Measurements from ENCODE around the gene EXOC6B. TPM values are rescaled to one million over a fixed set of nuclear protein-coding genes. Genes with fewer than 3 reads are reported as not detected.
A peak's percentile ranks its signal among the peaks of the same experiment; 100 is the strongest.

The EXOC6B gene
- total RNA-seq, 1 donor from 2014 or later, result 46.1 TPM

- no peak for TF ChIP-seq CTCF (conservative IDR thresholded peaks at IDR 0.05)
- no peak overlapping the region for H3K27ac Mint-ChIP-seq
Measured at GRCh38 chr2:72781480-72781879, 44.4 kb downstream of the EXOC6B start.

GRCh38 chr2:72780477-72780876 lies 45.4 kb downstream of the EXOC6B start:
- Mint-ChIP-seq H3K27ac (no peak overlapping the region), H3K36me3 (peaks cover 25% of the 10 kb centered on the region), H3K4me1 (ENCODE audit: unreplicated experiment) (peaks cover 16% of the 10 kb centered on the region), H3K4me3 (no peak overlapping the region), H3K9me3 (peaks cover 4% of the 10 kb centered on the region), H3K27me3 (no peaks in the 10 kb centered on the region)
- TF ChIP-seq CTCF (conservative IDR thresholded peaks at IDR 0.05), result no peak
- no peak for DNase-seq (ENCODE audit: extremely low spot score, unreplicated experiment)

More at GRCh38 chr2:72781480-72781879, 44.4 kb downstream of the EXOC6B start:
- H3K9me3 Mint-ChIP-seq, result peaks cover 7% of the 10 kb centered on the region
- no peak overlapping the region for H3K4me3 Mint-ChIP-seq
- DNase-seq (ENCODE audit: extremely low spot score, unreplicated experiment), result no peak
- H3K4me1 Mint-ChIP-seq (ENCODE audit: unreplicated experiment), result peaks cover 16% of the 10 kb centered on the region
- H3K36me3 Mint-ChIP-seq, result peaks cover 25% of the 10 kb centered on the region
- no peaks in the 10 kb centered on the region for H3K27me3 Mint-ChIP-seq

GRCh38 chr2:72779495-72779894 lies 46.3 kb downstream of the EXOC6B start:
- no peaks in the 10 kb centered on the region for H3K27me3 Mint-ChIP-seq
- H3K9me3 Mint-ChIP-seq, result peaks cover 4% of the 10 kb centered on the region
- no peak for TF ChIP-seq CTCF (conservative IDR thresholded peaks at IDR 0.05)
- H3K27ac Mint-ChIP-seq, result no peak overlapping the region
- no peak for DNase-seq (ENCODE audit: extremely low spot score, unreplicated experiment)
- H3K36me3 Mint-ChIP-seq, result peaks cover 25% of the 10 kb centered on the region
- H3K4me3 Mint-ChIP-seq, result no peak overlapping the region
- H3K4me1 Mint-ChIP-seq (ENCODE audit: unreplicated experiment), result peaks cover 19% of the 10 kb centered on the region

GRCh38 chr2:72778410-72778809 lies 47.4 kb downstream of the EXOC6B start:
- Mint-ChIP-seq H3K27ac (no peak overlapping the region), H3K4me1 (ENCODE audit: unreplicated experiment) (peaks cover 20% of the 10 kb centered on the region), H3K36me3 (peaks cover 15% of the 10 kb centered on the region), H3K27me3 (no peaks in the 10 kb centered on the region), H3K4me3 (no peak overlapping the region), H3K9me3 (no peaks in the 10 kb centered on the region)
- DNase-seq (ENCODE audit: extremely low spot score, unreplicated experiment), result no peak
- no peak for TF ChIP-seq CTCF (conservative IDR thresholded peaks at IDR 0.05)

- H3K36me3 Mint-ChIP-seq, result peaks cover 9% of the 10 kb centered on the region
- DNase-seq (ENCODE audit: extremely low spot score, unreplicated experiment), result no peak
- no peak overlapping the region for H3K4me3 Mint-ChIP-seq
- H3K4me1 Mint-ChIP-seq (ENCODE audit: unreplicated experiment), result peaks cover 3% of the 10 kb centered on the region
- no peak overlapping the region for H3K27ac Mint-ChIP-seq
- peak; percentile 94 for TF ChIP-seq CTCF (conservative IDR thresholded peaks at IDR 0.05)
- no peaks in the 10 kb centered on the region for H3K27me3 Mint-ChIP-seq
- no peaks in the 10 kb centered on the region for H3K9me3 Mint-ChIP-seq
Measured at GRCh38 chr2:72770879-72771461, 54.9 kb downstream of the EXOC6B start.
